ENCODE measurements around the gene TLR4.

DNA sequence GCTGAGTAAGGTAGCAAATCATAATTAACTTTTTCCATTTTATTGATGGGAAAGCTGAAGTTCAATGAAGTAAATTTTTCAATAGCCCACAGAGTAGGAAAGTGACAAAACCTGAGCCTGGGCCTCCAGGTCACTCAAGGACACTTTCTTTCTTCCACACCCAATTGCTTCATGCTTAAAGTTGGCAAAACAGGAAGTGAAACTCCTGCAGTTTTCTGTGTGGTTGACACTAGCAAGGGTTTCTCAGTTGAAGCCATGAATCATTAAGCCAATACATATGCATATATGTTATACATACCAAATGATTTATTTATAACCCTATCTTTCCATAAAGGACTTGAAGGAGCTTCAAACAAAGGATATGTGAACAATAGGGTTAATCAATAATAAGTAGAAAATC, 13.9 kb downstream of the TLR4 start:
- TF ChIP-seq, protein P1, sequence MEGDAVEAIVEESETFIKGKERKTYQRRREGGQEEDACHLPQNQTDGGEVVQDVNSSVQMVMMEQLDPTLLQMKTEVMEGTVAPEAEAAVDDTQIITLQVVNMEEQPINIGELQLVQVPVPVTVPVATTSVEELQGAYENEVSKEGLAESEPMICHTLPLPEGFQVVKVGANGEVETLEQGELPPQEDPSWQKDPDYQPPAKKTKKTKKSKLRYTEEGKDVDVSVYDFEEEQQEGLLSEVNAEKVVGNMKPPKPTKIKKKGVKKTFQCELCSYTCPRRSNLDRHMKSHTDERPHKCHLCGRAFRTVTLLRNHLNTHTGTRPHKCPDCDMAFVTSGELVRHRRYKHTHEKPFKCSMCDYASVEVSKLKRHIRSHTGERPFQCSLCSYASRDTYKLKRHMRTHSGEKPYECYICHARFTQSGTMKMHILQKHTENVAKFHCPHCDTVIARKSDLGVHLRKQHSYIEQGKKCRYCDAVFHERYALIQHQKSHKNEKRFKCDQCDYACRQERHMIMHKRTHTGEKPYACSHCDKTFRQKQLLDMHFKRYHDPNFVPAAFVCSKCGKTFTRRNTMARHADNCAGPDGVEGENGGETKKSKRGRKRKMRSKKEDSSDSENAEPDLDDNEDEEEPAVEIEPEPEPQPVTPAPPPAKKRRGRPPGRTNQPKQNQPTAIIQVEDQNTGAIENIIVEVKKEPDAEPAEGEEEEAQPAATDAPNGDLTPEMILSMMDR (IDR thresholded peaks at IDR 0.05): no peak
- TF ChIP-seq POLR2A (IDR thresholded peaks at IDR 0.05): no peak
